Muscle layer of colon (tissue), 2 donors: ENCODE results near the gene DGCR6L.
"Not testable (repeated sequence)": the region's sequence is repeated elsewhere in the genome, so short reads cannot be mapped to it uniquely, and the experiment has no call there.

Experiments used
- H3K27ac ChIP-seq: one replicate; pipeline ENCODE4 v1.7.0; 2013; ENCODE audit warnings: low read depth, mild to moderate bottlenecking, low read length, moderate library complexity
- H3K27me3 ChIP-seq, 2 donors: one replicate each; pipeline ENCODE4 v1.7.0; 2013; ENCODE audit warnings: low read length in 2 of 2, mild to moderate bottlenecking in 2 of 2; ENCODE audit not compliant: insufficient read depth in 2 of 2, control insufficient read depth in 1 of 2
- H3K36me3 ChIP-seq: one replicate; pipeline ENCODE4 v1.7.0; 2013; ENCODE audit warnings: mild to moderate bottlenecking, low read length; ENCODE audit not compliant: insufficient read depth
- H3K4me1 ChIP-seq: one replicate; pipeline ENCODE4 v1.7.0; 2013; ENCODE audit warnings: mild to moderate bottlenecking, low read length; ENCODE audit not compliant: insufficient read depth
- H3K4me3 ChIP-seq, 2 donors: one replicate each; pipeline ENCODE4 v1.7.0; 2013; ENCODE audit warnings: low read length in 2 of 2, low read depth in 1 of 2, mild to moderate bottlenecking in 1 of 2, moderate library complexity in 1 of 2
- H3K9ac ChIP-seq: one replicate; pipeline ENCODE4 v1.7.0; 2013; ENCODE audit warnings: low read length
- H3K9me3 ChIP-seq: one replicate; pipeline ENCODE4 v1.7.0; 2013; ENCODE audit warnings: mild to moderate bottlenecking, low read length
- donor health status: abdominal sarcoma.
- donor health status: Adenocarcinoma of cecum.

Gene DGCR6L

DNA sequence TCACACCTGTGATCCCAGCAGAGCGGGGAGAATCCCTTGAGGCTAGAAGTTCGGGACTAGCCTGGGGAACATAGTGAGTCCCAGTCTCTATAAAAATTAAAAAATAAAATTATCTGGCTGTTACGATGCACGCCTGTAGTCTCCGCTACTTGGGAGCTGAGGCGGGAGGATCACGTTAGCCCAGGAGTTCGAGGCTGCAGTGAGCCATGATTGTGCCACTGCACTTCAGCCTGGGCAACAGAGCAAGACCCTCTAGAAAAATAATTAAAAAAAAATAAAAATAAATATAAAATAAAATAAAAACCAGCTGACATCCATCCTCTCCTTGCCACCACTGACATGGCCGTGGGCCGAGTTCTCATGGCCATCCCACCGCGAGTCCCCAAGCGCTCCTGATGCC lies 44.0 kb downstream of the DGCR6L start:
- H3K9ac ChIP-seq = no peak overlapping the region
- no peaks in the 10 kb centered on the region for H3K9me3 ChIP-seq
- no peaks in the 10 kb centered on the region for H3K27me3 ChIP-seq
- no peaks in the 10 kb centered on the region for H3K36me3 ChIP-seq
- H3K4me1 ChIP-seq = no peaks in the 10 kb centered on the region
- H3K4me3 ChIP-seq = no peak overlapping the region
- no peak overlapping the region for H3K27ac ChIP-seq

DNA sequence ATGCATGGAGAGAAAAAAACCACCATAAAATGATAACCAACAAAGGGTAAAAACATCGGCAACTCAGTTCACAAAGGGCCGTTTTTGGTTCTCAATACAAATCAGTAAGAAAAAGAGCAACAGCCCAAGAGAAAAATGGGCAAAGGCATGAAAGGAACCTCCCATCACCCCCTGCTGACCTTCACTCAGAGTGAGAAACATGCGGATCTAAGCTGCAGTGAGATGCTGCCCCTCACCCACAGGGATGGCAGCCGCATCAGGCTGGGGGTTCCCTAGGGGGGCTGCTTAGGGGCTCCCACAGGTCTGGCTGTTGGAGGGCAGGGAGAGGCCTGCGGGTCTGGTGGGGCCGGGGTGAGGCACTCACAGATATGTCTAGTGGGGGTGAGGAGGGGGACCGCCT lies 44.5 kb downstream of the DGCR6L start:
- not testable (repeated sequence) for H3K27ac ChIP-seq, H3K9ac ChIP-seq, H3K9me3 ChIP-seq, H3K27me3 ChIP-seq, H3K4me1 ChIP-seq, H3K4me3 ChIP-seq, H3K36me3 ChIP-seq

DNA sequence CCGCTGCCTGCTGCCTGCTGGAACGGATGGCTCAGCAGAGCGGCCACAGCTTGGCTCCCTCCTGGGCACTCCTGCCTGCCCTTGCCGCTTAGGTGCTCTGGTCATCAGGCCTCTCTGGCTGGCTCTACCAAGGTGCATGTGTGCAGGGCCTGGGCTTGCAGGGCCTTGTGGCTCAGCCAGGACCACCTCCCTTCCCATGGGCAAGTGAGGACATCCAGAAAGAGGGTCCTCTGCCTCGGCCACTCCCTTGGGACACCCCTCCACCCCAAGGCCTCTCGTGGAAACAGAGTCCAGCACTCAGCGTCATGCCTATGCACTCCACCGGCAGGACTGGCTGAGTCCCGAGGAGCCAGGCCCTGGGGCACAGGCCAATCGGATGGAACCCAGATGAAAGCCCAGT lies 45.5 kb downstream of the DGCR6L start:
- H3K9ac ChIP-seq, H3K4me1 ChIP-seq, H3K27ac ChIP-seq, H3K36me3 ChIP-seq, H3K27me3 ChIP-seq, H3K9me3 ChIP-seq, H3K4me3 ChIP-seq: not testable (repeated sequence)

DNA sequence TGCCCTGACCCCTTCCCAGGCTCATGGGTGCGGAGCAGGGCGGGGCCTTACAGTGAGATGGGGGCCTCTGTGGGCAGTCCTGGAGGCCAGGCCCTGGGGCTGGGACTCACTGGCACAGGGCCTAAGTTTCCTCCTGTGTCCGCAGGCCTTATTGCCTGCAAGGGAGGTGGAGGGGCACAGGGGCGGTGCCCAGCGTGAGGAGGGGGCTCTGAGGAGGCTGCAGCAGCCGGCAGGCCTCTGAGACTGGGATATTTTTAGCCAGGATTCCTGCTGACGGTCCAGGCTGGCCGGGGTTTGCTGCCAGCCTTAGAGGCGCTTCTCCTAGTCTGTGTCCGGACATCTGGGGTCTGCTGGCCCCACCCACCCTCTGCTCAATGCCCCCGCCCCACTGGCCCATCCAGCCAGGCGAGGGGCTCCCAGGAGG lies 46.1 kb downstream of the DGCR6L start:
- Histone ChIP-seq H3K27ac (no peak overlapping the region), H3K9ac (no peak overlapping the region), H3K4me1 (no peaks in the 10 kb centered on the region), H3K4me3 (no peak overlapping the region), H3K9me3 (no peaks in the 10 kb centered on the region), H3K27me3 (no peaks in the 10 kb centered on the region), H3K36me3 (no peaks in the 10 kb centered on the region)

DNA sequence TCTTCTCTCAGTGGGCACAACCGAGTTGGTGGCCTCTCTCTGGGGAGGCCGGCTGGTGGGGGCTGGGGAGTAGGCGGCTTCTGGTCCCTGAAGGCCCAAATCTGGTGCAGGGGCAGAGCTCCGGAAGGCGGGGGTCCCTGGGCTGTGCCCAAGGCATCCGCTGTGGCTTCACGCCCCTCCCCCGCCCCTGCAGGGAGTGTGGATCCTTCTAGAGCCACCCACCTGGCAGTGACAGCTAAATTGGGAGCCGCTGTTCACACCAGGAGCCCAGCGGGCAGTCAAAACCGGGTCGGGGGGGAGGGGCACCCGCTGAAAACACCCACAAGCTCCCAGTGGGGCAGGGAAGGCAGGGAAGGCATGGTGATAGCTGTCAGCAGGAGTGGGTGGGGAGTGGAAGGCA lies 47.2 kb downstream of the DGCR6L start:
- H3K27me3 ChIP-seq = no peaks in the 10 kb centered on the region

DNA sequence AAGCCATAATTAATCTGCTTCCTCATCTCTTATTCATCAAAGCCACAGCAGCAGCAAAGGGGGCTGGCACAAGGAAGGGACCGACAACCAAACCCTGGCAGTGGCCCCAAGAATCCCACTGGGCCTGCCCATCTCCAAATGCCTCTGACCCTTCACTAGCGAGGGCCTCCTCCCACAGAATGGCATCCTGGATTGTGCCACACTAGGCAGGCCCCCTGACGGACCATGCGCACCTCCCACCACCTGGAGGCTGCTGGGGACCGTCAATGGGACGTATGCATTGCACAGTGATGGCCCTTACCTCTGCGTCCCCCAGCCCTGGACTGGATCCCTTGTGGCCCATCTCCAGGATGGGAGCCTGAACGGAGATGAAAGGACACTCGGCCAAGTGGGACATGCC lies 47.7 kb downstream of the DGCR6L start:
- no peaks in the 10 kb centered on the region for H3K9me3 ChIP-seq
- no peaks in the 10 kb centered on the region for H3K36me3 ChIP-seq
- no peaks in the 10 kb centered on the region for H3K4me1 ChIP-seq

More for the DNA sequence above, 47.2 kb downstream of the DGCR6L start:
- Histone ChIP-seq H3K9me3 (no peaks in the 10 kb centered on the region), H3K27ac (no peak overlapping the region), H3K9ac (no peak overlapping the region), H3K4me3 (no peak overlapping the region), H3K36me3 (no peaks in the 10 kb centered on the region), H3K4me1 (no peaks in the 10 kb centered on the region)

DNA sequence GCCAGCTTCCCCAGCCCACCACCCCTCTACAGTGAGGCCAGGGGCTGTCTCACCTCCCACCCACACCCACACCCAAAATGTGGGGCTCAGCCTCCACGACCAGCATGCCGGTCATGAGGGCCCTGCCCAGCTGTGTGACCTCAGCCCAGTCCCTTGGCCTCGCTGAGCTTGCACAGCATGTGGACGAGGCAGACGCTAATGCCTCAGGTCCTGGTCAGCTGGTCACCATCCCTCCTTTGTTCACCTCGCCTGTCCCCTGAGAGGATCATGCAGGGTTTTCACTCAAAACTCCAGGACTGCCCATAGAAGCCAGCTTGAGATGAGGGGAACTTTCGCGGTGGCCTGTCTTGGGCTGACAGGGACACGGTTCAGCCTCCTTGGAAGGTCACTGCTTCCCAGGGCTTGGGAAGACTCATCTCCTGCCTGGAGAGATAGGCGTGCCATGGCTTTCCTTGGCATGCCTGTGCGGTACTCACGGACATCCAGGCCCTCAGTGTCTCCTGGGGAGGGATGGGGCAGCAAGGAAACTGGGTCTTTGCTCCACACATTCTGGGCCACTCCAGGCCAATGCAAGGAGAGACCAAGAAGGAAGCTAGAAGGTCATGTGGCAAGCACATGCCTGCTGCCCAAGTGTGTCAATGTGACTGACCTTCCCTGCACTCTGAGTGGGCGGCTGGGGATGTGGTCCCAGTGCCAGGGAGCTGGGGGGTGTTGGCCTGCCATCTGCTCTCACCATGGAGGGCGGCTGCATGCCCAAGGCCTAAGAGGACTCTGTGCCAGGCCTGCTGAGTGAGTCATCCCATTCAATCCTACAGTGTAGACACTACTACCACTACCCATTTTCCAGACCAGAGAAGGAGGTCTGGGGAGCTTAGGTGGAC lies 48.5 kb downstream of the DGCR6L start:
- Histone ChIP-seq H3K9ac (no peak overlapping the region), H3K4me1 (no peaks in the 10 kb centered on the region), H3K4me3 (no peak overlapping the region), H3K27me3 (peaks cover 0 to 9% of the 10 kb centered on the region in 2 donors), H3K9me3 (no peaks in the 10 kb centered on the region), H3K36me3 (no peaks in the 10 kb centered on the region), H3K27ac (no peak overlapping the region)

More for the DNA sequence above, 47.7 kb downstream of the DGCR6L start:
- no peak overlapping the region for H3K9ac ChIP-seq
- no peak overlapping the region for H3K4me3 ChIP-seq
- H3K27me3 ChIP-seq = peaks cover 0 to 5% of the 10 kb centered on the region in 2 donors
- H3K27ac ChIP-seq = no peak overlapping the region

DNA sequence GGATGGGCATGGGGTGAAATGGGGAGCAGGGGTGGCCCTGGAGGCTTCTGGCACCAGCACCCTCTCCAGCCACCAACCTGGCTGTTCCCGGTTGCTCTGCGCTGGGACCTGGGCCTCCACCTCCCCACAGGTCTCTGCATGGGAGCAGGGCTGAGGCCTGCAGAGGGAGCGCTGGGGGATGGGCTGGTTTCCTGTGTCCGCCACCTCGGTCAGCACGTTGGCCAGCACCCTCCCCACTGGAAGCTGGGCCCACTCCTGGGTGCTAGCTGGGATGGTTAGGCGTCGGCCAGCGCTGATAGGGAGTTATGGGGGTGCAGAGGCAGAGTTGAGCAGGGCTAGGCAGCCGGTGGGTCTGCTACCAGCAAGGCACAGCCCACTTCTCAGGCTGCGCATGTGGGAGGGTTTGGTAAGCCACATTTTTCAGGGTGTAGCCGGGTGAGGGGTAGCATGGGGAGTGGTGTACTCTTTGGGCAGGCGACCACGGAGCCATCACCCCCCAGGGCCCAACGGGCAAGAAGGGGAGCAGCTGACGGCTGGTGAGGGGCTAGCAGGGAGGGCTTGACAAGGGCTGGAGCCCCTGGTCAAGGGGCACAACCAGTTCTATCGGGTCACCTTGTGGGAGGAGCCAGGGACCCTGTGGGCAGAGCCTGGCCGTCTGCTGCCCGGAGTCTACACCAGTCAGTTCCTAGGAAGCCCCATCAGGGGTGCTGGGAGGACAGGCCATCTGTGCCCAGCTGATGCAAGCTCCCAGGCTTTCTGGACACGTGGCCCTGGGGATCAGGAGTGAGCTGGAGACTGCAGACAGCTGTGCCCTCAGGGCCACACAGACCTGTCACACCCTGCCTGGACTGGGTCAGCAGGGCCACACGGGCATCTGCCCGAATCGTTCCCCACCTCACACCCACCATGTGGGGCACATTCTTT lies 49.4 kb downstream of the DGCR6L start:
- not testable (repeated sequence) for H3K9me3 ChIP-seq, H3K9ac ChIP-seq, H3K27ac ChIP-seq, H3K4me1 ChIP-seq, H3K36me3 ChIP-seq, H3K27me3 ChIP-seq, H3K4me3 ChIP-seq

DNA sequence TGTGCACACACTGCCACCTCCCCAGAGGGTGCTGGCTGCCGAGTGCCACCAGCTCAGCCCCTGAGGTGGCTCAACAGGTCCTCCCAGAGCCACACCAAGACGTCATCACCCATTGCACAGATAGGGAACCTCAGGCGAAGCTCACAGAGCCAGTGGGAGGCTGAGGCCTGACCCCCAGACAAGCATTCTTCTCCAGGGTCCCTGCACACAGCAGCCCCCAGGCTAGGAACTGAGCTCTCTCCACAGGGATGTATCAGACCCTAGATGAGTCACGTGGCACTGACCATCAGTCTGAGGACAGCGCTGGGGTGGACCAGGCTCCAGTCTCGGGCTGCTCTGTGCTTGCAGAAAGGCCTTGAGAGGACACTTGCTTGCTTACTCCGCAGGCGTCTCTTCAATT lies 50.2 kb downstream of the DGCR6L start:
- not testable (repeated sequence) for H3K4me3 ChIP-seq, H3K9ac ChIP-seq, H3K27ac ChIP-seq, H3K9me3 ChIP-seq, H3K4me1 ChIP-seq, H3K36me3 ChIP-seq, H3K27me3 ChIP-seq

DNA sequence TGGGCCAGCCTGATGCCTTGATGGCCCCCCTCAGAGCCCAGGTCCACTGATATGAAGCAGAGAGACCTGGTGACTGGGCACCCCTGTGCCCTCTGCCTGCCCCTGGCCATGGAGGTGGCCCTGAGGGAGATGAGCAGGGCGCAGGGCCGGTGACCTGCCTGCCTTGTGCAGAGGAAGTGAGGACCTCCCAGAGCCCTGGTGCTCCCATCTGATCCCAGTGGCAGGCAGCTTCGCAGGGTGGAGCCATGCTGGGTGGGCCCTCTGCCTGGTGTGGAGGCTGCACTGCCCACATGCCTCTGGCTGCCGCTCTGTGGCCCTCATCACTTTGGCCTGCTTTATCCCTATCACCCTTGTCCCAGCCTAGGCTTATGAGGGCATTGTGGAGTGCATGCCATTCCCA lies 50.7 kb downstream of the DGCR6L start:
- not testable (repeated sequence) for H3K27ac ChIP-seq, H3K4me3 ChIP-seq, H3K27me3 ChIP-seq, H3K36me3 ChIP-seq, H3K9ac ChIP-seq, H3K9me3 ChIP-seq, H3K4me1 ChIP-seq

DNA sequence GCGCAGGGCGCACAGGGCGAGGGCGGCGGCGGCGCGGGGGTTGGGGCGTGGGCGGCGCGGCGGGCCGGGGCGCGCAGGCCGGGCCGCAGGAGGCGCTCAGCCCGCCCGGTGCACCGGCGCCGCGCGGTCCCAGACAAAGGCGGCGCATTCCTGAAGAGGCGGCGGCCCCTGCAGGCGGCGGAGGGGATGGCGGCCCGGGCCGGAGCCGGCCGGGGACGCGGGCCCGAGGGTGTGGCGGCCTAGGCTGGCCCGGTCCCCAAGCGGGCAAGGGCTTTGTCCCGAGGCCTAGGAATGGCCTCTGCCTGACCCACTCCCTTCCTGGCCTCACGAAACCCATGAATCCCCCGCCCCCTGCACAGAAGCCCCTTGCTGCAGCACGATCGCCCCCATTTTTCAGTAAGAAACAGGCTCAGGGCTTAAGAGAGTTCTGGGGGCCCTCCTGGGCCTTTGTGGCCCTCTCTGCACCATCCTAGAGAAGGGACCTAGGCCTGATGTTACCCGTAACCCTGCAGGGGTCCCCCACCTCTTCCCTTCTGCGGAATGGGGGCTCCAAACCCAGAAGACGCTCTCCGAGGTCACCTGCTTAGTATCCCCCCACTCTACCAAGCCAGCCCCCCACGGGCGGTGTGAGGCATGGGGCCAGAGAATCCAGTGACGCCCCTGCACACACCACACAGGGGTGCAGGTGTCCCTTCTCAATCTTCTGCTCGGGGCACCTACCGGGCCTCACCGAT lies 51.4 kb downstream of the DGCR6L start, which contains the start of gene RTN4R:
TSS of gene RTN4R (minus strand) at position 40 of the 734 bp plus-strand sequence. CDS start 226 bp downstream, outside the sequence.
- Histone ChIP-seq H3K4me1 (no peaks in the 10 kb centered on the region), H3K9me3 (no peaks in the 10 kb centered on the region), H3K27ac (no peak within 1 kb of the TSS), H3K27me3 (peaks cover 0 to 9% of the 10 kb centered on the region in 2 donors), H3K4me3 (no peak within 1 kb of the TSS), H3K36me3 (no peaks in the 10 kb centered on the region), H3K9ac (no peak within 1 kb of the TSS)
